HEK293T (cell line): ENCODE measurements around the gene PRR29.

ENCODE experiments used
- CTCF ChIA-PET: fragments of 350-600 bp; formaldehyde crosslinking; extraction: SDS; loops from one replicate; lab custom pipeline; 2021; ENCODE audit warnings: antibody characterized with exemption, inconsistent platforms; lab: Yijun Ruan, JAX
- POLR2A ChIA-PET: fragments of 350-600 bp; formaldehyde crosslinking; extraction: SDS; loops from one replicate; lab custom pipeline; 2020; ENCODE audit warnings: antibody characterized with exemption, inconsistent platforms; lab: Yijun Ruan, JAX
- DNase-seq: peaks from one replicate; pipeline ENCODE4 v3.0.0; 2012; ENCODE audit warnings: mixed read lengths; ENCODE audit errors: extremely low spot score
- ARNT ChIP-seq: fragments of 450-650 bp; IDR thresholded peaks from 2 replicates; pipeline ENCODE4 v1.6.1; 2017; ENCODE audit warnings: mild to moderate bottlenecking
- BHLHE40 ChIP-seq: fragments of 450-650 bp; IDR thresholded peaks from 2 replicates; pipeline ENCODE4 v1.6.1; 2016; ENCODE audit warnings: mild to moderate bottlenecking, moderate library complexity, borderline replicate concordance
- CTBP1 ChIP-seq: fragments of 450-650 bp; IDR thresholded peaks from 2 replicates; pipeline ENCODE4 v1.6.1; 2016; ENCODE audit warnings: borderline replicate concordance
- ELF4 ChIP-seq: fragments of 450-650 bp; IDR thresholded peaks from 2 replicates; pipeline ENCODE4 v1.6.1; 2017; ENCODE audit warnings: antibody characterized with exemption
- FOXA1 ChIP-seq: fragments of 450-650 bp; IDR thresholded peaks from 2 replicates; pipeline ENCODE4 v1.6.1; 2016; ENCODE audit warnings: mild to moderate bottlenecking
- FOXK2 ChIP-seq: fragments of 450-650 bp; IDR thresholded peaks from 2 replicates; pipeline ENCODE4 v1.6.1; 2016; ENCODE audit warnings: mild to moderate bottlenecking
- FOXM1 ChIP-seq: fragments of 450-650 bp; IDR thresholded peaks from 2 replicates; pipeline ENCODE4 v1.6.1; 2017; ENCODE audit warnings: mild to moderate bottlenecking, borderline replicate concordance
- HDGF ChIP-seq: fragments of 450-650 bp; IDR thresholded peaks from 2 replicates; pipeline ENCODE4 v1.6.1; 2017; ENCODE audit warnings: antibody characterized with exemption, borderline replicate concordance
- L3MBTL2 ChIP-seq: fragments of 450-650 bp; conservative IDR thresholded peaks from 2 replicates; pipeline ENCODE4 v1.6.1; 2016; ENCODE audit warnings: mild to moderate bottlenecking
- LEF1 ChIP-seq: fragments of 450-650 bp; IDR thresholded peaks from 2 replicates; pipeline ENCODE4 v1.6.1; 2017; ENCODE audit warnings: mild to moderate bottlenecking, borderline replicate concordance
- NFRKB ChIP-seq: fragments of 450-650 bp; IDR thresholded peaks from 2 replicates; pipeline ENCODE4 v1.6.1; 2016; ENCODE audit warnings: mild to moderate bottlenecking, moderate library complexity
- SP1 ChIP-seq: fragments of 450-650 bp; IDR thresholded peaks from 2 replicates; pipeline ENCODE4 v1.6.1; 2017
- SUZ12 ChIP-seq: fragments of 450-650 bp; IDR thresholded peaks from 2 replicates; pipeline ENCODE4 v1.6.1; 2016; ENCODE audit warnings: mild to moderate bottlenecking
- TARDBP ChIP-seq: fragments of 450-650 bp; IDR thresholded peaks from 2 replicates; pipeline ENCODE4 v1.6.1; 2016
- ZNF384 ChIP-seq: fragments of 450-650 bp; IDR thresholded peaks from 2 replicates; pipeline ENCODE4 v1.6.1; 2016
- TF ChIP-seq, protein P1 (sequence below): fragments of 450-650 bp; IDR thresholded peaks from 2 replicates; pipeline ENCODE4 v1.6.1; 2016

Gene PRR29

DNA sequence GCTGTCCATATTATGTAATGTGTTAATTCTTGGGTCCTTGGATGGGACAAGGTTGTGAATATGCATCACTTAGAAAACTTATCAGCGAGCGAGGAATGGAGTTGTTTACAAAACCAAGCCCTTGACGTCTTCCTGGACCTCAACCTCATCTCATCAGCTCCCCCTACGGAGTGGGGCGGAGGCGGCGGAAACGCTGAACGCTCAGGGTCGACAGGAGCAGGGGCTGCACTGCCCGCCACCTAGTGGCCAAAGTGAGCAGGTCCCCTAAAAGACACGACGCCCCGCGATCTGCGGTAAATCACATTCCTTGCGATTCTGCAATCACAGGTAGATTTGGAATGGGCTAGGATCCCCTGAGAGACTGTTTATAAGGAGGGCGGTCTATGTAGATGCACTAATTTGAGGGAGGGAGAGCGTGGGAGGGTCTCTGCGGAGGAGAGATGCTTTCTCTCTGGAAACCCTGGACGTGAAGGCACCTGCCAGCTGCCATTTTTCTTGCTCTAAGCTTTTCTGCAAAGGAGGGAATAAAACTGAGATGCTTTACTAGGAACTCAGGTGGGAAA lies 27.7 kb downstream of the PRR29 start:
- DNase-seq, result peak; percentile 93
- CTCF ChIA-PET, result interaction anchor here (0.6 to 8.4 kb wide), 20 partner anchors 9 to 274 kb away, joined by 3 to 106 read pairs (median 4); partner anchors contain the start of genes CSHL1 and GH1
- TF ChIP-seq L3MBTL2, result peak; percentile 61; the same call in 1 of the 2 replicates
- TF ChIP-seq ARNT, result no peak
- POLR2A ChIA-PET, result interaction anchor here (1.0 to 1.3 kb wide), 4 partner anchors 20 to 120 kb away, joined by 3 to 7 read pairs (median 6); no protein-coding TSS in a partner anchor

DNA sequence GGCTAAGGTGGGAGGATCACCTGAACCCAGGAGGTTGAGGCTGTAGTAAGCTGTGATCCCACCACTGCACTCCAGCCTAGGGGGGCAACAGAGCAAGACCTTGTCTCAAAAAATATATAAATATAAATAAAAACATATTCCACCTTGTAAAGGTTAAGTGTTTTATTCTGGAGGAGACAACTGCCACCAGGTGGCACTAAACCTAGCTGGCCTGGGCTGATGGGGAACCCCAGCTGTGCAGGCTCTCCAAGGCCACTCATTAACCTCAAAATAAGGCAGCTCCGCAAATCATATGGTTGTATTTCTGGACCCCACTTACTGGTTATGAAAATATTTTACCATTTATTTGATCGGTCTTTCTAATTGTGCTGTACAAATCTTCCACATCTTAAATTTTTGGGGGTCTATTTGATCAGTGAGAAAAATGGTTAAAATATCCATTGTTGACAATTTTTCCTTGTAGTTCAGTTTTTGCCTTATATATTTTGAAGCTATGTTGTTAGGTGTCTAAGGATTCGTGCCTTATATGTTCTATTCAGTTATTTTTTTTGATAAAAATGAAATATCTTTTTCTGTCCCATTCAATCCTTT lies 30.8 kb downstream of the PRR29 start:
- CTCF ChIA-PET, result interaction anchor here (0.5 to 8.4 kb wide), 22 partner anchors 10 to 1030 kb away, joined by 3 to 106 read pairs (median 4); no protein-coding TSS in a partner anchor
- DNase-seq, result peak; percentile 71
- POLR2A ChIA-PET, result interaction anchor here (1.6 to 1.9 kb wide), 2 partner anchors 104 to 117 kb away, joined by 6 to 9 read pairs; no protein-coding TSS in a partner anchor
- TF ChIP-seq FOXM1, result no peak
- no peak for TF ChIP-seq TARDBP
- TF ChIP-seq BHLHE40, result no peak
- no peak for TF ChIP-seq FOXA1
- TF ChIP-seq SUZ12, result no peak
- TF ChIP-seq, protein P1, sequence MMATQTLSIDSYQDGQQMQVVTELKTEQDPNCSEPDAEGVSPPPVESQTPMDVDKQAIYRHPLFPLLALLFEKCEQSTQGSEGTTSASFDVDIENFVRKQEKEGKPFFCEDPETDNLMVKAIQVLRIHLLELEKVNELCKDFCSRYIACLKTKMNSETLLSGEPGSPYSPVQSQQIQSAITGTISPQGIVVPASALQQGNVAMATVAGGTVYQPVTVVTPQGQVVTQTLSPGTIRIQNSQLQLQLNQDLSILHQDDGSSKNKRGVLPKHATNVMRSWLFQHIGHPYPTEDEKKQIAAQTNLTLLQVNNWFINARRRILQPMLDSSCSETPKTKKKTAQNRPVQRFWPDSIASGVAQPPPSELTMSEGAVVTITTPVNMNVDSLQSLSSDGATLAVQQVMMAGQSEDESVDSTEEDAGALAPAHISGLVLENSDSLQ, result no peak
- no peak for TF ChIP-seq ELF4
- TF ChIP-seq CTBP1, result no peak

DNA sequence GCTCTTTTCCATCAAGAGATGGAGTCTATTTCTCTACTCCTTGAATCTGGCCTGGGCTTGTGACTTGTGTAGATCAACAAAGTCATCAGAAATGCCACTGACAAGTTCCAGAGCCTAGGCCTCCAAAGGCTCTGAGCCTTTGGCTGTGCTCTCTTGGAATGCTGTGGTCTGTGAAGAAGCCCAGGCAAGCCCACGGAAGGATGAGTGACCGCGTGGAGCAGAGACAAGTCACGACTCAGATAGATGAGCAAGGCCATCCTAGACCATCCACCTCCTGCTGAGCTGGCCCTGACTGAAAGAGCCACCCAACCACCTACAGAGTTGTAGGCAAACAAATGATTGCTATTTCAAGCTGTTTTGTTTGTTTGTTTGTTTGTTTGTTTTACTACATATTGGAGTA lies 33.9 kb downstream of the PRR29 start:
- no peak for DNase-seq
- TF ChIP-seq SP1 (no peak), FOXA1 (no peak), LEF1 (no peak), CTBP1 (no peak)
- ChIA-PET CTCF (interaction anchor here (0.6 to 8.4 kb wide), 2 partner anchors 71 to 101 kb away, joined by 3 to 106 read pairs; no protein-coding TSS in a partner anchor), POLR2A (interaction anchor here (0.6 kb wide), 1 partner anchor 640 kb away, joined by 3 read pairs; no protein-coding TSS in a partner anchor)

DNA sequence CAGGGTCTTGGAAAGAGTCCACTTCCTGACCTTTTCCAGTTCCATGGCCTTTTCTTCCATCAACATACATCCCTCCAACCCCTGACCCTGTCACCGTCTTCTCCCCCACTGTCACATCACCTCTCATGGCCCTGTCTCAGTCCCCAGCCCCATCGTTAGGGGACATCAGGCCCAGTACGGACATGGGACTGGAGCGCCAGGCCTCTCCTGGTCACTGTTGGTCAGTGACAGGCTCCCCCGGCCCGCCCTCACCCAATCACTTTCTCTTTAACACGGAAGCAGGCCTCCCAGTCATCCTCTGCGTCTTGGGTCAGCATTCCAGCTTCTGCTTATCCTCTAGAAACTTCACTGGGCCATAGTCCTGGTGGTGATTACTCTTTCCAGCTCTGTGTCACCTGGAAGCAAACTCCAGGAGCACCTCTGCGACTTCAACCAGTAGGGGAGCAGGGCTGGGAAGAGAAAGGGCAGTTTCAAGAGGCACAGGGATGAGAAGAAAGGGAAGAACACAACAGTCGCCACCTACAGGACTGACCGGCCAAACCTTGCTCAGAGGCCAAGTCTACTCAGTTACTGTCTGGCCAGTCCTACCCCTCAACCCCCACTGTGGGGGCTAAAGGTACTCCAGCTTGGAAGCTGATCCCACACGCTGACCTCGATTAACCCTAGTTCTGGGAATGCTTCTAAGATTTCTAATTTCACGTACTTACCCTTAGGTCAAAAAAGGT lies 38.2 kb downstream of the PRR29 start:
- TF ChIP-seq FOXA1, result no peak
- no peak for TF ChIP-seq NFRKB
- no peak for TF ChIP-seq HDGF
- no peak for TF ChIP-seq ELF4
- no peak for TF ChIP-seq SUZ12
- TF ChIP-seq ARNT, result no peak
- TF ChIP-seq ZNF384, result no peak
- no peak for TF ChIP-seq FOXM1
- TF ChIP-seq TARDBP, result no peak
- no peak for TF ChIP-seq BHLHE40
- TF ChIP-seq CTBP1, result no peak
- TF ChIP-seq, protein P1, result no peak
- no peak for TF ChIP-seq FOXK2
- no peak for TF ChIP-seq SP1
- TF ChIP-seq L3MBTL2, result no peak
- TF ChIP-seq LEF1, result no peak
- POLR2A ChIA-PET, result no interaction called here
- peak; percentile 27 for DNase-seq
- CTCF ChIA-PET, result interaction anchor here (1.2 kb wide), 1 partner anchor 10 kb away, joined by 3 read pairs; no protein-coding TSS in a partner anchor

DNA sequence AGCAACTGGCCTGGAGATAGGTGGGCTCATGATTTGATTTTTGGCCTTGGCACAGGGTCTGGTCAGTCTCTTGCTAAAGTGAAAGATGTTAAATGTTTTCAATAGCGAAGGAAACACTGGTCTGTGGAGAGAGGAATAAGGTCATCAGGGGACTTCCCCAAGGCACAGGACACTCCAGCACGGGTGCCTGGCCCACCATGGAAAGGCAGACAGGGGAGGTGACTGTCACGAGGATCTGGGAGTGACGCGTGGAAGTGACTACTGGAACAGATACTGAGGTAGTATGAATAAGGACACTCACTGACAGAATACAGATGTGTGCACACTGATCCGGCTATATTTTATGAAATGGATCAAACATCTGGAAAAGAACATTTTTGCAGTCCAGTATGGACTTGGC lies 39.0 kb downstream of the PRR29 start:
- DNase-seq, result no peak
- CTCF ChIA-PET, result no interaction called here
- POLR2A ChIA-PET, result no interaction called here
- TF ChIP-seq NFRKB (no peak), ARNT (no peak), FOXA1 (no peak), SUZ12 (no peak), CTBP1 (no peak), BHLHE40 (no peak), L3MBTL2 (no peak), FOXK2 (no peak), TARDBP (no peak), LEF1 (no peak), ELF4 (no peak)
- TF ChIP-seq, protein P1, result no peak

DNA sequence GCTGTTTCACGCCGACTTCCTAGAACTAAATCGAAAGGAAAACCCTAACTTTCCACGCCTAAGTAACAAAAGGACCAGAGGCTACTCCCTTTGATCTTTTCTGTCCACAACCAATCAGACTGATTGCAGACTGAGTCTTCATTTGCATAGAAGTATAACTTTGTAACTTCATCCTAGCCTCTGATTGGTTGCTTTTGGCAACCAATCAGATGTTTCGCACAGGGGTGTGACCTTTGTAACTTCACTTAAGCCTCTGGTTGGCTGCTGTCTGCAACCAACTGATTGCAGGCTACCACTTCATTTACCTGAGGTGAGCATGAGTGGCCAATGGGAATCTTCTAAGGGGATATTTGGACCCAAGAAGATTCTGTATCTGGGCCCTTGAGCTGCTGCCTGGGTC lies 39.7 kb downstream of the PRR29 start:
- CTCF ChIA-PET, result interaction anchor here (1.3 kb wide), 1 partner anchor 12 kb away, joined by 4 read pairs; no protein-coding TSS in a partner anchor
- no peak for TF ChIP-seq L3MBTL2
- TF ChIP-seq TARDBP, result no peak
- TF ChIP-seq FOXA1, result no peak
- TF ChIP-seq FOXM1, result no peak
- TF ChIP-seq ZNF384, result no peak
- no peak for TF ChIP-seq NFRKB
- TF ChIP-seq, protein P1, result no peak
- TF ChIP-seq CTBP1, result no peak
- TF ChIP-seq LEF1, result no peak
- no peak for TF ChIP-seq FOXK2
- TF ChIP-seq ELF4, result no peak
- no peak for TF ChIP-seq SP1
- no peak for TF ChIP-seq ARNT
- no peak for TF ChIP-seq BHLHE40
- TF ChIP-seq SUZ12, result no peak
- TF ChIP-seq HDGF, result no peak
- DNase-seq, result no peak
- POLR2A ChIA-PET, result no interaction called here
